ENCODE results near the gene MBD1.

GRCh38 chr18:50277942-50278341 is 3.4 kb downstream of the MBD1 start:
- TF ChIP-seq SUZ12 (IDR thresholded peaks at IDR 0.05; ENCODE audit: extremely low read depth, insufficient read depth, insufficient read length) (no peak), ZNF274 (IDR thresholded peaks at IDR 0.05; ENCODE audit: low read depth, low read length) (no peak), YY1 (IDR thresholded peaks at IDR 0.05; ENCODE audit: insufficient read depth, insufficient read length) (no peak)

Measured in NT2/D1 (cell line).